Breast epithelium (tissue), 4 donors: ENCODE measurements around the gene METTL5. TPM values are rescaled to one million over a fixed set of nuclear protein-coding genes. Genes with fewer than 3 reads are reported as not detected.
A peak's percentile ranks its signal among the peaks of the same experiment; 100 is the strongest.

Source experiments
- DNase-seq, 2 donors: peaks; one replicate each; pipeline ENCODE4 v3.0.0-alpha.2; 2019; ENCODE audit warnings: low spot score in 2 of 2
- H3K27ac ChIP-seq, 2 donors: fragments of 200-600 bp; sonication (generic) in 1 of 2; one replicate each; pipeline ENCODE4 v1.5.1; 2016 to 2019; ENCODE audit warnings: mild to moderate bottlenecking in 1 of 2
- H3K27me3 ChIP-seq, 2 donors: fragments of 200-600 bp; sonication (generic) in 1 of 2; one replicate each; pipeline versions ENCODE4 v1.5.1 to v1.6.0; 2017 to 2019; ENCODE audit warnings: control low read depth in 1 of 2, mild to moderate bottlenecking in 1 of 2
- H3K36me3 ChIP-seq: fragments of 200-600 bp; one replicate; pipeline ENCODE4 v1.5.1; 2019
- H3K4me1 ChIP-seq, 2 donors: fragments of 200-600 bp; sonication (generic); one replicate each; pipeline ENCODE4 v1.5.1; 2016 to 2019; ENCODE audit warnings: control low read depth in 1 of 2
- H3K4me3 ChIP-seq, 3 donors: fragments of 200-600 bp; sonication (generic); 1 replicate in 2 of 3; 2 replicates in 1 of 3; pipeline ENCODE4 v1.5.1; 2016 to 2019; ENCODE audit warnings: mild to moderate bottlenecking in 3 of 3, moderate library complexity in 2 of 3
- H3K9me3 ChIP-seq, 2 donors: fragments of 200-600 bp; sonication (generic) in 1 of 2; one replicate each; pipeline ENCODE4 v1.5.1; 2016 to 2019; ENCODE audit warnings: control low read depth in 1 of 2
- POLR2A ChIP-seq: fragments of 450-650 bp; IDR thresholded peaks from one replicate; pipeline ENCODE4 v1.6.1; 2016; ENCODE audit warnings: antibody characterized with exemption, mild to moderate bottlenecking, moderate library complexity
- POLR2AphosphoS5 ChIP-seq, 3 donors: sonication (generic); formaldehyde crosslinking; IDR thresholded peaks; one replicate each; pipeline ENCODE4 v1.6.1; 2017; ENCODE audit warnings: antibody characterized with exemption in 3 of 3
- intact Hi-C: fragments of 100-400 bp; cut with DNase I; formaldehyde crosslinking; loops from one replicate; pipeline ENCODE4 v1.15.1; 2023; ENCODE audit warnings: low total_unique reads
- total RNA-seq, 3 donors: library from RNA; depleted of rRNA; stranded (reverse); fragments of >200 nt; gene quantifications; one replicate each; pipeline ENCODE4 v1.1.0, GENCODE V29; 2016
- TF ChIP-seq, protein P1 (sequence below), 3 donors: fragments of 450-650 bp; IDR thresholded peaks; one replicate each; pipeline ENCODE4 v1.5.1; 2016 to 2017; ENCODE audit warnings: antibody characterized with exemption in 3 of 3, mild to moderate bottlenecking in 3 of 3, moderate library complexity in 3 of 3

The METTL5 gene
- total RNA-seq, 3 donors from 2014 or later, result 43.6 to 75.2 (median 52.7) TPM

DNA sequence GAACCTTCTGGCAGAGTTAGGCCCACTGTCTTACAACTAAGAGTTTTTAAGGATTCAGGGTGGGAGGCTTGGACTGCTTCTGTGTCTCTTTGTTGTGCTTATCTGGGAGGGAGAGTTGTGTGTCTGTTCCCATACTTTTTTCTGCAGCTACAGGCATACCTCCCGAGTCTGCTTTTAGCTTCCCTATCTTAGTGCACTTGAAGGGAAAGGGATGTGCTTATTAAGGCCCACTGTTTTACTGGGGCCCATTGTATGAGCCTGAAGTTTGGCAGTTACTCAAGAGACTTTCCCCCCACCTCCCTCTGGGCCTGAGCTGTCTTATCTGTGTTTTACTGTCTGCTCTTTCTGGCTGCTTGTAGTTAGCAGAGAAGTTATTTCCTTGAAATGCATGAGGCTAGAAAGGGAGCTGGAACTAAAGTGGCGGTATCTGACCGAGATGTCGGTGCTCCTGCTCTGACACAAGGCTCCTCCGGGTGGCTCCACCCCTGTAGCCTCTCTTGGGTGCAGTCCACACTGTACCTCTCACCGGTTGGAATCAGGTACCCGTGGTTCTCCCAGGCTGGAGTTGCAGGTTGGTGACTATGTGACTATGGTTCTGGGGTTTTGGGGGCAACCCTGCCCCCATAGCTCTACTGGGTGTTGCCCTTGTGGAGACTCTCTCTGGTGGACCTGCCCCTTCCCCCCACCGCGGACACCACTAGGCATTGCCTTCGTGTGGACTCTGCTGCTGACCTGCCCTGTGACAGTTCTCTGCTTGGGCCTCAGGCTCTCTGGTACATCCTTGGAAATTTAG is 15.4 kb upstream of the METTL5 start:
- intact Hi-C loops, result no loop called here
- DNase-seq, result no peak
- Histone ChIP-seq H3K27ac (no peak overlapping the region), H3K9me3 (no peaks in the 10 kb centered on the region), H3K4me1 (no peaks in the 10 kb centered on the region), H3K4me3 (no peak overlapping the region), H3K36me3 (no peaks in the 10 kb centered on the region), H3K27me3 (no peaks in the 10 kb centered on the region)
- TF ChIP-seq POLR2AphosphoS5 (IDR thresholded peaks at IDR 0.05), result no peak
- TF ChIP-seq POLR2A, result no peak
- TF ChIP-seq, protein P1, sequence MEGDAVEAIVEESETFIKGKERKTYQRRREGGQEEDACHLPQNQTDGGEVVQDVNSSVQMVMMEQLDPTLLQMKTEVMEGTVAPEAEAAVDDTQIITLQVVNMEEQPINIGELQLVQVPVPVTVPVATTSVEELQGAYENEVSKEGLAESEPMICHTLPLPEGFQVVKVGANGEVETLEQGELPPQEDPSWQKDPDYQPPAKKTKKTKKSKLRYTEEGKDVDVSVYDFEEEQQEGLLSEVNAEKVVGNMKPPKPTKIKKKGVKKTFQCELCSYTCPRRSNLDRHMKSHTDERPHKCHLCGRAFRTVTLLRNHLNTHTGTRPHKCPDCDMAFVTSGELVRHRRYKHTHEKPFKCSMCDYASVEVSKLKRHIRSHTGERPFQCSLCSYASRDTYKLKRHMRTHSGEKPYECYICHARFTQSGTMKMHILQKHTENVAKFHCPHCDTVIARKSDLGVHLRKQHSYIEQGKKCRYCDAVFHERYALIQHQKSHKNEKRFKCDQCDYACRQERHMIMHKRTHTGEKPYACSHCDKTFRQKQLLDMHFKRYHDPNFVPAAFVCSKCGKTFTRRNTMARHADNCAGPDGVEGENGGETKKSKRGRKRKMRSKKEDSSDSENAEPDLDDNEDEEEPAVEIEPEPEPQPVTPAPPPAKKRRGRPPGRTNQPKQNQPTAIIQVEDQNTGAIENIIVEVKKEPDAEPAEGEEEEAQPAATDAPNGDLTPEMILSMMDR (IDR thresholded peaks at IDR 0.05), result no peak

DNA sequence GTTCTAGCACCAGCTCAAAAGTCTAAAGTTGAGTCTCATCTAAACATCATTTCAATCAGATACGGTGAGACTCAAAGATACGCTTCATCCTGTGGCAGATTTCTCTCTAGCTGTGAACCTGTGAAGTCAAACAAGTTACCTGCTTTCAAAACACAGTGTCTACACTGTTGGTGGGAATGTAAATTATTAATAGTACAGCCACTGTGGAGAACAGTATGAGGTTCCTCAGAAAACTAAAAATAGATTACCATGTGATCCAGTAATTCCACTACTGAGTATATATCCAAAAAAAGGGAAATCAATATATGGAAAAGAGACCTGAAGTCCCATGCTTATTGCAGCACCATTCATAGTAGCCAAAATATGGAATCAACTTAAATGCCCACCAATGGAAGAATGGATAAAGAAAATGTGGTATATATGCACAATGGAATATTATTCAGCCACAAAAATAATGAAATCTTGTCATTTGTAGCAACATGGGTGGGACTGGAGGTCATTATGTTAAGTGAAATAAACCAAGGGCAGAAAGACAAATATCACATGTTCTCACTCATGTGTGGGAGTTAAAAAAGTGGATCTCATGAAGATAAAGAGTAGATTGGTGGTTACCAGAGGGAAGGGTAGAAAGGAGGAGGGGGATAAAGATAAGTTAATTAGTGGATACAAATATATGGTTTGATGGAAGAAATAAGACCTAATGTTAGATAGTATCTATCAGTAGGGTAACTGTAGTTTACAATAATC is 14.2 kb upstream of the METTL5 start:
- H3K27ac ChIP-seq, result no peak overlapping the region
- no peaks in the 10 kb centered on the region for H3K36me3 ChIP-seq
- DNase-seq, result no peak
- TF ChIP-seq, protein P1 (IDR thresholded peaks at IDR 0.05), result no peak
- TF ChIP-seq POLR2AphosphoS5 (IDR thresholded peaks at IDR 0.05) (no peak), POLR2A (no peak)
- no peak overlapping the region for H3K4me3 ChIP-seq
- no peaks in the 10 kb centered on the region for H3K9me3 ChIP-seq
- H3K27me3 ChIP-seq, result no peaks in the 10 kb centered on the region
- H3K4me1 ChIP-seq, result no peaks in the 10 kb centered on the region
- intact Hi-C loops, result no loop called here

DNA sequence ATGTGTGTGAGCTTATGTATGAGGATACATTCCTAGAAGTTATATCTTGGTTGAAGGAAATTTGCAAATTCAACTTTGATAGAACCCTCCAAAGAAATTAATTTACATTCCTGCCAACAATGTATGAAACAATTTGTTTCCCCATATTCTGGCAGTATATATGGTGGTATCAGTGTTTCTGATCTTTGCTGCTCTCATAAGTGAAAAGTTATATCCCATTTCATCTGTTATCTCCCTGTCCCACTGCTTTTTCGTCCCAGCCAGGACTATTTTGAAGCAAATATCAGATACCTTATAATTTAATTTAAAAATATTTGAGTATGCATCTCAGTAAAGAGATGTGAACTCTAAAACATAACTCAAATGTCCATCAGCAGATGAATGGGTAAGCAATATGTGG is 9.7 kb upstream of the METTL5 start:
- H3K9me3 ChIP-seq, result no peaks in the 10 kb centered on the region
- intact Hi-C loops, result no loop called here
- no peak overlapping the region for H3K27ac ChIP-seq
- no peaks in the 10 kb centered on the region for H3K27me3 ChIP-seq
- H3K4me1 ChIP-seq, result no peaks in the 10 kb centered on the region
- no peak for DNase-seq
- H3K4me3 ChIP-seq, result no peak overlapping the region
- TF ChIP-seq, protein P1 (IDR thresholded peaks at IDR 0.05), result no peak
- TF ChIP-seq POLR2A (no peak), POLR2AphosphoS5 (IDR thresholded peaks at IDR 0.05) (no peak)
- H3K36me3 ChIP-seq, result no peaks in the 10 kb centered on the region

DNA sequence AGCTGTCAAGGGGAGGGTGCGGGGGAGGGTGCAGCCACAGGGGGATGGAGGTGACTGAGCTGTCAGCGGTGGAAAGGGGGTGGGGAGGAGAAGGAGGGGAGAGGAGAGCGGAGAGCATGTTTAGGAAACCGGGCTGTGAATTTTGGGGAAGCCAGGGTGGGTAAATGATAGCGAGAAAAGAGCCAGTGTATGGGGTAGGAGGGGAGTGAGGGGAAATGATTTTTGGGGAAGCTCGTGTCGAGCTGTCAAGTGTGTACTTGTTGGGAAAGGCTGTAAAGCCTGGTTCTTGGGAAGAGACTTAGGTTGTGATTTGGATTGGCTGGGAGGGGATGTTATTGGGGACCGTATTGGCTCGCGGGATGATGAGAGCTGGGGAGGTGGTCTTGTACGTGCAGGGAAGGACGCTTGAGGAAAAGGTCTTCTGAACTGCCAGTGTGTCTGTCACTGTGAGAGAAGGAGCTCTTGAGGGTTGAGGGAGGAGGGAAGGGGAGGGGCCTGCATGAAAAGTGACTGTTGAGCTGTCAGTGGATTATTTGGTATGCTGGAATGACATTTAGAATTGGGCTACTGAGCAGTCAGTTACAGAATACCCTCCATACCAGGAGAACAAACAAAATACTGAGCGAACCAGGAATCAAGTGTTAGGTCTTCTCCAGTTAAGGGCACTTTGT is 3.6 kb upstream of the METTL5 start:
- H3K36me3 ChIP-seq, result no peaks in the 10 kb centered on the region
- H3K4me3 ChIP-seq, result peak overlapping the region; percentile 81 to 95 (median 89)
- intact Hi-C loops, result no loop called here
- TF ChIP-seq POLR2AphosphoS5 (IDR thresholded peaks at IDR 0.05), result no peak
- TF ChIP-seq POLR2A, result no peak
- TF ChIP-seq, protein P1 (IDR thresholded peaks at IDR 0.05), result no peak
- peak overlapping the region; percentile 88 to 94 for H3K27ac ChIP-seq
- H3K9me3 ChIP-seq, result no peaks in the 10 kb centered on the region
- peaks cover 0 to 7% of the 10 kb centered on the region in 2 donors for H3K4me1 ChIP-seq
- no peak for DNase-seq
- H3K27me3 ChIP-seq, result no peaks in the 10 kb centered on the region
